HepG2 (cell line): Measurements from ENCODE around the gene TMEM214. TPM values are rescaled to one million over a fixed set of nuclear protein-coding genes. Genes with fewer than 3 reads are reported as not detected.

Experiments
- ARNT ChIP-seq: fragments of 450-650 bp; IDR thresholded peaks from 2 replicates; pipeline ENCODE4 v1.6.1; 2017
- CHD2 ChIP-seq: IDR thresholded peaks from 2 replicates; pipeline ENCODE4 v1.6.1; 2011; ENCODE audit warnings: low read depth, low read length, improper control_type of control experiment
- EP300 ChIP-seq, 3 experiments: sonication (generic) in 1 of 3; formaldehyde crosslinking in 1 of 3; IDR thresholded peaks; 2 replicates each; pipeline versions ENCODE4 v1.5.1 to v1.6.1; 2011 to 2020; ENCODE audit warnings: low read depth in 2 of 3, low read length in 2 of 3, borderline replicate concordance in 1 of 3, improper control_type of control experiment in 1 of 3, mild to moderate bottlenecking in 1 of 3, missing genetic modification reagents in 1 of 3, moderate library complexity in 1 of 3
- MYNN ChIP-seq: sonication (generic); formaldehyde crosslinking; IDR thresholded peaks from 2 replicates; pipeline ENCODE4 v1.4.0; 2020; ENCODE audit warnings: mild to moderate bottlenecking, low read depth, missing genetic modification reagents
- NR2F2 ChIP-seq: IDR thresholded peaks from 2 replicates; pipeline ENCODE4 v1.6.1; 2012; ENCODE audit warnings: low read depth, inconsistent platforms, borderline replicate concordance
- PPARG ChIP-seq: conservative IDR thresholded peaks from 2 replicates; pipeline ENCODE4 v1.6.1; 2016; ENCODE audit warnings: missing biosample characterization, missing genetic modification reagents
- SIN3B ChIP-seq: fragments of 150-350 bp; IDR thresholded peaks from 2 replicates; pipeline ENCODE4 v1.6.1; 2014; ENCODE audit warnings: low read length
- TOPORS ChIP-seq: sonication (generic); formaldehyde crosslinking; IDR thresholded peaks from 2 replicates; pipeline ENCODE4 v1.8.0; 2023; ENCODE audit warnings: mild to moderate bottlenecking, missing genetic modification reagents
- ZC3H13 ChIP-seq: sonication (generic); formaldehyde crosslinking; IDR thresholded peaks from 2 replicates; pipeline ENCODE4 v1.8.1; 2023; ENCODE audit warnings: mild to moderate bottlenecking, missing genetic modification reagents, moderate library complexity
- ZNF816 ChIP-seq: sonication (generic); formaldehyde crosslinking; IDR thresholded peaks from 2 replicates; pipeline ENCODE4 v1.8.0; 2022; ENCODE audit warnings: missing genetic modification reagents, mild to moderate bottlenecking, borderline replicate concordance
- polyA plus RNA-seq, 8 experiments: library from polyadenylated mRNA; depleted of rRNA in 3 of 8; stranded (reverse) in 7 of 8; unstranded in 1 of 8; fragments of >200 nt; fragmentation: Illumina TruSeq in 4 of 8; extraction: Trizol in 4 of 8; gene quantifications; 2 replicates each; pipeline versions ENCODE4 v1.2.1 to v1.2.3, GENCODE V29; 2011 to 2016; ENCODE audit warnings: low read depth in 4 of 8, missing spikeins in 1 of 8, mixed read lengths in 1 of 8; ENCODE audit not compliant: insufficient read depth in 1 of 8
- total RNA-seq, 5 experiments: library from RNA; depleted of rRNA; stranded (reverse); fragments of >200 nt; fragmentation: Illumina TruSeq; extraction: Trizol; gene quantifications; 2 replicates each; pipeline ENCODE4 v1.2.3, GENCODE V29; 2016; ENCODE audit warnings: low read depth in 1 of 5
- TF ChIP-seq, protein P1 (sequence below): IDR thresholded peaks from 2 replicates; pipeline ENCODE4 v1.4.0; 2020; ENCODE audit warnings: mild to moderate bottlenecking, missing genetic modification reagents
- TF ChIP-seq, protein P2 (sequence below), 2 experiments: sonication (generic) in 1 of 2; formaldehyde crosslinking in 1 of 2; IDR thresholded peaks; 2 replicates each; pipeline versions ENCODE4 v1.4.0 to v1.6.1; 2016 to 2020; ENCODE audit warnings: borderline replicate concordance in 1 of 2, low read depth in 1 of 2, mild to moderate bottlenecking in 1 of 2, missing genetic modification reagents in 1 of 2
- TF ChIP-seq, protein P3 (sequence below): sonication (generic); formaldehyde crosslinking; conservative IDR thresholded peaks from 2 replicates; pipeline ENCODE4 v1.4.0; 2020; ENCODE audit warnings: mild to moderate bottlenecking, missing genetic modification reagents, moderate library complexity
- TF ChIP-seq, protein P4 (sequence below): sonication (generic); formaldehyde crosslinking; IDR thresholded peaks from 2 replicates; pipeline ENCODE4 v1.5.0; 2020; ENCODE audit warnings: missing genetic modification reagents

TMEM214 gene
- total and polyA plus RNA-seq, 2 of the 13 experiments (the other 11 are each of a cell fraction or from before 2014, with no cell fraction given), result 58.3 to 132 TPM

DNA sequence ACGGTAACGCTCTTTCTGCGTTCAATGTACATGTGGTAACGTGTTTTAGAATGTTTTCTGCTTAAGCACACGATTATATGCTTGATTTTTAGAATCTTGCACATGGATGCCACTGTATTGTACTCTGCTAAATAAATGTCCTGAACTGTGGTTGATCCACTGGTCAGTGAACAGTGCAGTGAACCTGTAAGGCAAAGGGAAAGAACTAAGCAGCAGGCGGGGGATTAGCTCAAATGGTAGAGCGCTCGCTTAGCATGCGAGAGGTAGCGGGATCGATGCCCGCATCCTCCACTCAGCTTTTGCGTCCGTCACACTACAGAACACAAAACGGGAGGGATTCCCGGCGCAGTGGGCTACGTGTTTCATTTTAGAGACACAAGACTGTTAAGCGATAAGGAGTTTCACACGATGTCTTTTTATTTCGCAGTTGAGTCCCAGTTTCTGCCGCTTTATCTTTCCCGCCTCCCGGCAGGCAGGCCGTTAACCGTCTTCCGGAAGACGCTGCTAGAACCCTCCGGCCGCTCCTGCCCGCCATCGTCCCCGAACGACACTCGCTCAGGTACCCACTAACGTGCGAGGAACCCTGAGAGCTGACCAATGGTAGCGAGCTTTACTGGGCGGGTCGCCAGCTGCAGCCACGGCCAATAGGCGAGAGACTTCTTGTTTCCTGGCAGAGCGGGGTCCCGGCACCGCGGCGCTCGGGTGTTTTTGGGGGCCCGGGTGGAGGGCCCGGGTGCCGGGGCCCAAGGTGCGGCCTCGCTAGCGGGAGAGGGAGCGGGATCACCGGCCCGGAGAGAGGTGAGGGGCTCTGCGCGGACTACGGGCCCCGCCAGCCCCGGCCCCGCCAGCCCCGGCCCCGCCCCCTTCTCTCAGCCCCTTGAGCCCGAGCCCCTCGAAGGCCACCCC, 18.5 kb downstream of the TMEM214 start, which contains the start of gene AGBL5 (continued):
- TF ChIP-seq, protein P1, sequence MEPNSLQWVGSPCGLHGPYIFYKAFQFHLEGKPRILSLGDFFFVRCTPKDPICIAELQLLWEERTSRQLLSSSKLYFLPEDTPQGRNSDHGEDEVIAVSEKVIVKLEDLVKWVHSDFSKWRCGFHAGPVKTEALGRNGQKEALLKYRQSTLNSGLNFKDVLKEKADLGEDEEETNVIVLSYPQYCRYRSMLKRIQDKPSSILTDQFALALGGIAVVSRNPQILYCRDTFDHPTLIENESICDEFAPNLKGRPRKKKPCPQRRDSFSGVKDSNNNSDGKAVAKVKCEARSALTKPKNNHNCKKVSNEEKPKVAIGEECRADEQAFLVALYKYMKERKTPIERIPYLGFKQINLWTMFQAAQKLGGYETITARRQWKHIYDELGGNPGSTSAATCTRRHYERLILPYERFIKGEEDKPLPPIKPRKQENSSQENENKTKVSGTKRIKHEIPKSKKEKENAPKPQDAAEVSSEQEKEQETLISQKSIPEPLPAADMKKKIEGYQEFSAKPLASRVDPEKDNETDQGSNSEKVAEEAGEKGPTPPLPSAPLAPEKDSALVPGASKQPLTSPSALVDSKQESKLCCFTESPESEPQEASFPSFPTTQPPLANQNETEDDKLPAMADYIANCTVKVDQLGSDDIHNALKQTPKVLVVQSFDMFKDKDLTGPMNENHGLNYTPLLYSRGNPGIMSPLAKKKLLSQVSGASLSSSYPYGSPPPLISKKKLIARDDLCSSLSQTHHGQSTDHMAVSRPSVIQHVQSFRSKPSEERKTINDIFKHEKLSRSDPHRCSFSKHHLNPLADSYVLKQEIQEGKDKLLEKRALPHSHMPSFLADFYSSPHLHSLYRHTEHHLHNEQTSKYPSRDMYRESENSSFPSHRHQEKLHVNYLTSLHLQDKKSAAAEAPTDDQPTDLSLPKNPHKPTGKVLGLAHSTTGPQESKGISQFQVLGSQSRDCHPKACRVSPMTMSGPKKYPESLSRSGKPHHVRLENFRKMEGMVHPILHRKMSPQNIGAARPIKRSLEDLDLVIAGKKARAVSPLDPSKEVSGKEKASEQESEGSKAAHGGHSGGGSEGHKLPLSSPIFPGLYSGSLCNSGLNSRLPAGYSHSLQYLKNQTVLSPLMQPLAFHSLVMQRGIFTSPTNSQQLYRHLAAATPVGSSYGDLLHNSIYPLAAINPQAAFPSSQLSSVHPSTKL (CRISPR knock-in tag), result peak; percentile 35
- TF ChIP-seq ZNF816 (CRISPR knock-in tag), result peak; percentile 84
- peak; percentile 91 for TF ChIP-seq TOPORS (CRISPR knock-in tag)
- TF ChIP-seq, protein P2, sequence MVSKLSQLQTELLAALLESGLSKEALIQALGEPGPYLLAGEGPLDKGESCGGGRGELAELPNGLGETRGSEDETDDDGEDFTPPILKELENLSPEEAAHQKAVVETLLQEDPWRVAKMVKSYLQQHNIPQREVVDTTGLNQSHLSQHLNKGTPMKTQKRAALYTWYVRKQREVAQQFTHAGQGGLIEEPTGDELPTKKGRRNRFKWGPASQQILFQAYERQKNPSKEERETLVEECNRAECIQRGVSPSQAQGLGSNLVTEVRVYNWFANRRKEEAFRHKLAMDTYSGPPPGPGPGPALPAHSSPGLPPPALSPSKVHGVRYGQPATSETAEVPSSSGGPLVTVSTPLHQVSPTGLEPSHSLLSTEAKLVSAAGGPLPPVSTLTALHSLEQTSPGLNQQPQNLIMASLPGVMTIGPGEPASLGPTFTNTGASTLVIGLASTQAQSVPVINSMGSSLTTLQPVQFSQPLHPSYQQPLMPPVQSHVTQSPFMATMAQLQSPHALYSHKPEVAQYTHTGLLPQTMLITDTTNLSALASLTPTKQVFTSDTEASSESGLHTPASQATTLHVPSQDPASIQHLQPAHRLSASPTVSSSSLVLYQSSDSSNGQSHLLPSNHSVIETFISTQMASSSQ (IDR thresholded peaks at IDR 0.05; ENCODE audit: low read depth), result peak; percentile 34; the same call in 1 of the 2 replicates
- TF ChIP-seq, protein P2 (CRISPR knock-in tag; IDR thresholded peaks at IDR 0.05; ENCODE audit: borderline replicate concordance), result peak; percentile 72; the same call in 1 of the 2 replicates
- peak; percentile 59 for TF ChIP-seq ZC3H13 (CRISPR knock-in tag)
- peak; percentile 65 for TF ChIP-seq PPARG
- TF ChIP-seq, protein P3, sequence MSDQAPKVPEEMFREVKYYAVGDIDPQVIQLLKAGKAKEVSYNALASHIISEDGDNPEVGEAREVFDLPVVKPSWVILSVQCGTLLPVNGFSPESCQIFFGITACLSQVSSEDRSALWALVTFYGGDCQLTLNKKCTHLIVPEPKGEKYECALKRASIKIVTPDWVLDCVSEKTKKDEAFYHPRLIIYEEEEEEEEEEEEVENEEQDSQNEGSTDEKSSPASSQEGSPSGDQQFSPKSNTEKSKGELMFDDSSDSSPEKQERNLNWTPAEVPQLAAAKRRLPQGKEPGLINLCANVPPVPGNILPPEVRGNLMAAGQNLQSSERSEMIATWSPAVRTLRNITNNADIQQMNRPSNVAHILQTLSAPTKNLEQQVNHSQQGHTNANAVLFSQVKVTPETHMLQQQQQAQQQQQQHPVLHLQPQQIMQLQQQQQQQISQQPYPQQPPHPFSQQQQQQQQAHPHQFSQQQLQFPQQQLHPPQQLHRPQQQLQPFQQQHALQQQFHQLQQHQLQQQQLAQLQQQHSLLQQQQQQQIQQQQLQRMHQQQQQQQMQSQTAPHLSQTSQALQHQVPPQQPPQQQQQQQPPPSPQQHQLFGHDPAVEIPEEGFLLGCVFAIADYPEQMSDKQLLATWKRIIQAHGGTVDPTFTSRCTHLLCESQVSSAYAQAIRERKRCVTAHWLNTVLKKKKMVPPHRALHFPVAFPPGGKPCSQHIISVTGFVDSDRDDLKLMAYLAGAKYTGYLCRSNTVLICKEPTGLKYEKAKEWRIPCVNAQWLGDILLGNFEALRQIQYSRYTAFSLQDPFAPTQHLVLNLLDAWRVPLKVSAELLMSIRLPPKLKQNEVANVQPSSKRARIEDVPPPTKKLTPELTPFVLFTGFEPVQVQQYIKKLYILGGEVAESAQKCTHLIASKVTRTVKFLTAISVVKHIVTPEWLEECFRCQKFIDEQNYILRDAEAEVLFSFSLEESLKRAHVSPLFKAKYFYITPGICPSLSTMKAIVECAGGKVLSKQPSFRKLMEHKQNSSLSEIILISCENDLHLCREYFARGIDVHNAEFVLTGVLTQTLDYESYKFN (CRISPR knock-in tag), result peak; percentile 48; the same call in 1 of the 2 replicates
- peak; percentile 59; the same call in 1 of the 2 replicates for TF ChIP-seq SIN3B
- no peak for TF ChIP-seq EP300 (IDR thresholded peaks at IDR 0.05; ENCODE audit: low read depth in 2 of 2, low read length in 2 of 2)
- TF ChIP-seq EP300 (CRISPR knock-in tag; IDR thresholded peaks at IDR 0.05; ENCODE audit: borderline replicate concordance), result no peak; the same call in 1 of the 2 replicates
- TF ChIP-seq CHD2, result no peak
- no peak for TF ChIP-seq ARNT
- TF ChIP-seq, protein P4, sequence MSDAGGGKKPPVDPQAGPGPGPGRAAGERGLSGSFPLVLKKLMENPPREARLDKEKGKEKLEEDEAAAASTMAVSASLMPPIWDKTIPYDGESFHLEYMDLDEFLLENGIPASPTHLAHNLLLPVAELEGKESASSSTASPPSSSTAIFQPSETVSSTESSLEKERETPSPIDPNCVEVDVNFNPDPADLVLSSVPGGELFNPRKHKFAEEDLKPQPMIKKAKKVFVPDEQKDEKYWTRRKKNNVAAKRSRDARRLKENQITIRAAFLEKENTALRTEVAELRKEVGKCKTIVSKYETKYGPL (CRISPR knock-in tag), result peak; percentile 89
- no peak for TF ChIP-seq MYNN (CRISPR knock-in tag)
- peak; percentile 47; the same call in 1 of the 2 replicates for TF ChIP-seq NR2F2
